Neural cell (in vitro differentiated cells): Measurements from ENCODE around the gene TMCC1.

Experiments
- MXI1 ChIP-seq: fragments of 450-650 bp; conservative IDR thresholded peaks from 2 replicates; pipeline ENCODE4 v1.6.1; 2014; ENCODE audit warnings: antibody characterized with exemption, mild to moderate bottlenecking; ENCODE audit not compliant: poor library complexity, severe bottlenecking
- RAD21 ChIP-seq: fragments of 450-650 bp; conservative IDR thresholded peaks from 2 replicates; pipeline ENCODE4 v1.6.1; 2014; ENCODE audit warnings: antibody characterized with exemption, mild to moderate bottlenecking, moderate library complexity

- TF ChIP-seq RAD21 (no peak), MXI1 (no peak)
Measured at GRCh38 chr3:129747136-129747535, 146.4 kb downstream of the TMCC1 start.
